Measurements from ENCODE around the gene AEBP1. TPM values are rescaled to one million over a fixed set of nuclear protein-coding genes. Genes with fewer than 3 reads are reported as not detected.
A peak's percentile ranks its signal among the peaks of the same experiment; 100 is the strongest.

Gene AEBP1
- 10 to 100 TPM; 39.2 to 51.9 TPM for total RNA-seq

- DNase-seq (no peak), ATAC-seq (peak; percentile 28)
- TF ChIP-seq POLR2A (IDR thresholded peaks at IDR 0.05) (no peak), CTCF (IDR thresholded peaks at IDR 0.05) (no peak)
- peak within 1 kb of the TSS in 2 of 4 donors; percentile 36 to 44 for H3K27ac ChIP-seq
- WGBS, 2 donors, result 7 to 11% methylated on average over 17 to 65 of the region's 87 CpGs
- no peaks in the 10 kb centered on the region for H3K9me3 ChIP-seq
- no peaks in the 10 kb centered on the region for H3K36me3 ChIP-seq (replicated peaks in 1 of 2; ENCODE audit: insufficient read depth in 1 of 2, low read depth in 2 of 2)
- H3K4me3 ChIP-seq, result no peak within 1 kb of the TSS
- intact Hi-C loops (cut with DNase I), result no loop called here
- H3K27me3 ChIP-seq, result peaks cover 0 to 7% of the 10 kb centered on the region in 2 donors
- peaks cover 7% of the 10 kb centered on the region for H3K4me1 ChIP-seq
Measured at GRCh38 chr7:44103923-44104859, at the start of gene AEBP1. Gene AEBP1, plus strand, starts transcription at chr7:44104345. Its CDS starts 321 bp downstream, at chr7:44104666.

GRCh38 chr7:44056681-44057080 is 47.5 kb upstream of the AEBP1 start:
- Histone ChIP-seq H3K27ac (no peak overlapping the region), H3K4me3 (no peak overlapping the region), H3K27me3 (no peaks in the 10 kb centered on the region), H3K36me3 (replicated peaks in 1 of 2; ENCODE audit: insufficient read depth in 1 of 2, low read depth in 2 of 2) (peaks cover 20 to 57% of the 10 kb centered on the region in 2 donors), H3K9me3 (no peaks in the 10 kb centered on the region), H3K4me1 (no peaks in the 10 kb centered on the region)
- 94 to 100% methylated on average over 1 to 7 of the region's 7 CpGs for WGBS, 2 donors
- intact Hi-C loops (cut with DNase I), result no loop called here
- no peak for TF ChIP-seq CTCF (IDR thresholded peaks at IDR 0.05)
- TF ChIP-seq POLR2A (IDR thresholded peaks at IDR 0.05), result no peak
- ATAC-seq (no peak), DNase-seq (peak in 1 of 4 donors; percentile 4)

- Histone ChIP-seq H3K27ac (no peak overlapping the region), H3K27me3 (no peaks in the 10 kb centered on the region), H3K4me1 (no peaks in the 10 kb centered on the region), H3K4me3 (no peak overlapping the region), H3K36me3 (replicated peaks in 1 of 2; ENCODE audit: insufficient read depth in 1 of 2, low read depth in 2 of 2) (peaks cover 20 to 53% of the 10 kb centered on the region in 2 donors), H3K9me3 (no peaks in the 10 kb centered on the region)
- 85 to 95% methylated on average over 9 to 11 of the region's 11 CpGs for WGBS, 2 donors
- TF ChIP-seq CTCF (IDR thresholded peaks at IDR 0.05) (no peak), POLR2A (IDR thresholded peaks at IDR 0.05) (no peak)
- ATAC-seq (no peak), DNase-seq (peak in 2 of 4 donors; percentile 3 to 7)
- intact Hi-C loops (cut with DNase I), result no loop called here
Measured at GRCh38 chr7:44057181-44057848, 46.8 kb upstream of the AEBP1 start.

- Histone ChIP-seq H3K9me3 (no peaks in the 10 kb centered on the region), H3K36me3 (replicated peaks in 1 of 2; ENCODE audit: insufficient read depth in 1 of 2, low read depth in 2 of 2) (peaks cover 20 to 48% of the 10 kb centered on the region in 2 donors), H3K27ac (no peak overlapping the region), H3K4me1 (no peaks in the 10 kb centered on the region), H3K27me3 (no peaks in the 10 kb centered on the region), H3K4me3 (no peak overlapping the region)
- ATAC-seq (no peak), DNase-seq (peak in 2 of 4 donors; percentile 2 to 9)
- no peak for TF ChIP-seq CTCF (IDR thresholded peaks at IDR 0.05)
- TF ChIP-seq POLR2A (IDR thresholded peaks at IDR 0.05), result no peak
- intact Hi-C loops (cut with DNase I), result no loop called here
- 90% methylated on average over 22 to 30 of the region's 30 CpGs for WGBS, 2 donors
Measured at GRCh38 chr7:44057849-44058758, 46.0 kb upstream of the AEBP1 start.
